Stimulated activated effector memory CD8-positive, alpha-beta T cell treated with anti-CD3 and anti-CD28 coated beads, Interleukin-12 subunit alpha, Interleukin-12 subunit beta, amount 100 ng/mL, for 72 hours (primary cell): ENCODE data around the gene TSN.

Experiments used
- ATAC-seq: fragments of 150-1000 bp; cut with Tn5 transposase; 2 replicates; pipeline ENCODE4 v1.10.0; 2021
- DNase-seq, 2 donors: peaks; one replicate each; pipeline ENCODE4 v3.0.0; 2021 to 2022; ENCODE audit warnings: low spot score in 2 of 2
- H3K27ac Mint-ChIP-seq: one replicate; pipeline ENCODE4 v1.8.0; 2022; ENCODE audit warnings: mild to moderate bottlenecking, mixed read lengths
- H3K36me3 Mint-ChIP-seq: one replicate; pipeline ENCODE4 v1.8.0; 2022; ENCODE audit warnings: mild to moderate bottlenecking, mixed read lengths
- H3K4me1 Mint-ChIP-seq: one replicate; pipeline ENCODE4 v1.8.0; 2022; ENCODE audit warnings: mixed read lengths
- H3K4me3 Mint-ChIP-seq: one replicate; pipeline ENCODE4 v1.8.0; 2022; ENCODE audit warnings: mild to moderate bottlenecking, mixed read lengths
- H3K9me3 Mint-ChIP-seq: one replicate; pipeline ENCODE4 v1.8.0; 2022; ENCODE audit warnings: mixed read lengths

The TSN gene

GRCh38 chr2:121776885-121777698 is 21.6 kb downstream of the TSN start:
- ATAC-seq: no peak
- H3K36me3 Mint-ChIP-seq: no peaks in the 10 kb centered on the region
- no peak for DNase-seq
- H3K4me3 Mint-ChIP-seq: no peak overlapping the region
- H3K4me1 Mint-ChIP-seq: no peaks in the 10 kb centered on the region
- no peaks in the 10 kb centered on the region for H3K9me3 Mint-ChIP-seq
- H3K27ac Mint-ChIP-seq: no peak overlapping the region

- H3K4me3 Mint-ChIP-seq: no peak overlapping the region
- ATAC-seq: no peak
- H3K9me3 Mint-ChIP-seq: no peaks in the 10 kb centered on the region
- H3K4me1 Mint-ChIP-seq: no peaks in the 10 kb centered on the region
- no peaks in the 10 kb centered on the region for H3K36me3 Mint-ChIP-seq
- no peak overlapping the region for H3K27ac Mint-ChIP-seq
- no peak for DNase-seq
Measured at GRCh38 chr2:121777699-121778058, 22.2 kb downstream of the TSN start.

GRCh38 chr2:121778741-121779487 is 23.5 kb downstream of the TSN start:
- DNase-seq: no peak
- ATAC-seq: no peak
- Mint-ChIP-seq H3K9me3 (no peaks in the 10 kb centered on the region), H3K4me1 (no peaks in the 10 kb centered on the region), H3K36me3 (no peaks in the 10 kb centered on the region), H3K27ac (no peak overlapping the region), H3K4me3 (no peak overlapping the region)

GRCh38 chr2:121783180-121783579 is 27.7 kb downstream of the TSN start:
- Mint-ChIP-seq H3K4me1 (no peaks in the 10 kb centered on the region), H3K27ac (no peak overlapping the region), H3K4me3 (no peak overlapping the region), H3K36me3 (no peaks in the 10 kb centered on the region), H3K9me3 (no peaks in the 10 kb centered on the region)
- DNase-seq: no peak
- no peak for ATAC-seq

- ATAC-seq: no peak
- DNase-seq: no peak
- H3K27ac Mint-ChIP-seq: no peak overlapping the region
Measured at GRCh38 chr2:121788685-121789084, 33.2 kb downstream of the TSN start.

GRCh38 chr2:121790276-121790956 is 35.0 kb downstream of the TSN start:
- H3K27ac Mint-ChIP-seq: no peak overlapping the region
- DNase-seq (no peak), ATAC-seq (peak; percentile 81)
- no peak overlapping the region for H3K4me3 Mint-ChIP-seq
- no peaks in the 10 kb centered on the region for H3K4me1 Mint-ChIP-seq
- H3K36me3 Mint-ChIP-seq: no peaks in the 10 kb centered on the region
- H3K9me3 Mint-ChIP-seq: no peaks in the 10 kb centered on the region

More at GRCh38 chr2:121788685-121789084, 33.2 kb downstream of the TSN start:
- H3K9me3 Mint-ChIP-seq: no peaks in the 10 kb centered on the region
- H3K36me3 Mint-ChIP-seq: no peaks in the 10 kb centered on the region
- no peak overlapping the region for H3K4me3 Mint-ChIP-seq
- no peaks in the 10 kb centered on the region for H3K4me1 Mint-ChIP-seq

GRCh38 chr2:121791290-121791689 is 35.8 kb downstream of the TSN start:
- Mint-ChIP-seq H3K36me3 (no peaks in the 10 kb centered on the region), H3K4me1 (no peaks in the 10 kb centered on the region), H3K27ac (no peak overlapping the region), H3K9me3 (no peaks in the 10 kb centered on the region), H3K4me3 (no peak overlapping the region)
- no peak for ATAC-seq
- DNase-seq: no peak

GRCh38 chr2:121791801-121792221 is 36.4 kb downstream of the TSN start:
- Mint-ChIP-seq H3K9me3 (no peaks in the 10 kb centered on the region), H3K36me3 (no peaks in the 10 kb centered on the region), H3K27ac (no peak overlapping the region), H3K4me1 (no peaks in the 10 kb centered on the region), H3K4me3 (no peak overlapping the region)
- ATAC-seq: no peak
- no peak for DNase-seq

GRCh38 chr2:121793816-121794215 is 38.4 kb downstream of the TSN start:
- Mint-ChIP-seq H3K9me3 (no peaks in the 10 kb centered on the region), H3K4me3 (no peak overlapping the region), H3K27ac (no peak overlapping the region), H3K36me3 (no peaks in the 10 kb centered on the region), H3K4me1 (no peaks in the 10 kb centered on the region)
- ATAC-seq (no peak), DNase-seq (no peak)

- Mint-ChIP-seq H3K9me3 (no peaks in the 10 kb centered on the region), H3K4me3 (no peak overlapping the region), H3K27ac (no peak overlapping the region), H3K4me1 (no peaks in the 10 kb centered on the region), H3K36me3 (no peaks in the 10 kb centered on the region)
- DNase-seq: no peak
- no peak for ATAC-seq
Measured at GRCh38 chr2:121794233-121794632, 38.8 kb downstream of the TSN start.

GRCh38 chr2:121796239-121796638 is 40.8 kb downstream of the TSN start:
- no peak overlapping the region for H3K4me3 Mint-ChIP-seq
- no peak overlapping the region for H3K27ac Mint-ChIP-seq
- H3K4me1 Mint-ChIP-seq: no peaks in the 10 kb centered on the region
- DNase-seq (no peak), ATAC-seq (no peak)
- H3K36me3 Mint-ChIP-seq: no peaks in the 10 kb centered on the region
- H3K9me3 Mint-ChIP-seq: no peaks in the 10 kb centered on the region

- Mint-ChIP-seq H3K4me1 (no peaks in the 10 kb centered on the region), H3K4me3 (no peak overlapping the region), H3K9me3 (peaks cover 8% of the 10 kb centered on the region), H3K36me3 (no peaks in the 10 kb centered on the region), H3K27ac (no peak overlapping the region)
- ATAC-seq (no peak), DNase-seq (no peak)
Measured at GRCh38 chr2:121798617-121799016, 43.2 kb downstream of the TSN start.

- ATAC-seq: no peak
- peaks cover 5% of the 10 kb centered on the region for H3K4me1 Mint-ChIP-seq
- peaks cover 8% of the 10 kb centered on the region for H3K9me3 Mint-ChIP-seq
- H3K36me3 Mint-ChIP-seq: no peaks in the 10 kb centered on the region
- no peak overlapping the region for H3K4me3 Mint-ChIP-seq
- no peak for DNase-seq
- no peak overlapping the region for H3K27ac Mint-ChIP-seq
Measured at GRCh38 chr2:121801916-121802315, 46.5 kb downstream of the TSN start.

GRCh38 chr2:121803503-121803902 is 48.1 kb downstream of the TSN start:
- no peak for DNase-seq
- H3K36me3 Mint-ChIP-seq: no peaks in the 10 kb centered on the region
- H3K9me3 Mint-ChIP-seq: peaks cover 8% of the 10 kb centered on the region
- peaks cover 5% of the 10 kb centered on the region for H3K4me1 Mint-ChIP-seq
- ATAC-seq: no peak
- no peak overlapping the region for H3K27ac Mint-ChIP-seq
- H3K4me3 Mint-ChIP-seq: no peak overlapping the region

GRCh38 chr2:121804340-121804739 is 48.9 kb downstream of the TSN start:
- Mint-ChIP-seq H3K4me3 (no peak overlapping the region), H3K4me1 (peaks cover 5% of the 10 kb centered on the region), H3K9me3 (peaks cover 8% of the 10 kb centered on the region), H3K36me3 (no peaks in the 10 kb centered on the region), H3K27ac (no peak overlapping the region)
- DNase-seq (no peak), ATAC-seq (no peak)
